Stimulated activated CD4-positive, alpha-beta T cell treated with anti-CD3 and anti-CD28 coated beads, Interleukin-2, amount 100 ng/mL, for 48 hours (primary cell): ENCODE measurements around the gene CLCN2.
A peak's percentile ranks its signal among the peaks of the same experiment; 100 is the strongest.

ENCODE experiments used
- DNase-seq, 2 donors: peaks; one replicate each; pipeline ENCODE4 v3.0.0-alpha.2; 2020

CLCN2 gene

GRCh38 chr3:184380627-184381260, 19.3 kb upstream of the CLCN2 start:
- DNase-seq, result no peak

GRCh38 chr3:184380185-184380626, 18.8 kb upstream of the CLCN2 start:
- DNase-seq, result no peak

DNA sequence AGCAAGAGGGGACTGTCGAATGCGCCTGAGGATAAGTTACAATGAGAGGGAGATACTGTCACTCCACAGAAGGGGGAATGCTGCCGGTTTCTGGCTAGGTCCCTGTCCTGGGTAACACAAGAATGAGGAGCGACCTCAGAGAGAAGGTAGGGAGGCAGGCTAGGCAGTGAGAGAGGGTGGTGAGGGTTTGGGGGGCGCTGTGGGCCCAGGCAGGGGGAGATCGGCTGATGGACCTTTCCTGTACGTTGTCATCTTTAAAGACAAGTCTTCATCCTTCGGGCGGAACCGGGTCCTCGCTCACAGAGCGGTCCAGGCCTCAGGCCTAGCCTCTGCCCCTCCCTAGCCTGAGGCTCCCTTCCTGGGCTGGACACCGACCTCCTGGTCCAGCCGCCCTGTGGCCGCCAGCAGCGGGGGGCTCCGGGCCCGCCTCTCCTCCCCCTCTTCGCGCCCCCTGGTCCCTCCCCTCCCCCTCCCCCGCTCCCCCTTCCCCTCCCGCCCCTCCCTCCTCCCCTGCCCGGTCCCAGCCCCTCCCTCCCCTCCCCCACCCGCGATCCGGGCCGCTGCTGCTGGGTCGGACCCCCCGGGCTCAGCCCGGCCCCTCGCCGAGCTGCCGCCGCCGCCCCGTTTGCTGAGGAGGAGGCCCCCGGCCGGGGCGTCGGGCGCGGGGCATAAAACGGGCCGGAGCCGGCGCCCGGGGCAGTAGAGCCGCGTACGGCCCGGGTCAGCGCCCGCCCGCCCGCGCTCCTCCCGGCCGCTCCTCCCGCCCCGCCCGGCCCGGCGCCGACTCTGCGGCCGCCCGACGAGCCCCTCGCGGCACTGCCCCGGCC, 18.2 kb upstream of the CLCN2 start, which contains the start of gene CHRD:
Gene CHRD, plus strand, starts transcription at position 697 of the 827 bp plus-strand sequence. CDS start 265 bp downstream, outside the sequence.
- no peak for DNase-seq

GRCh38 chr3:184378651-184379357, 17.4 kb upstream of the CLCN2 start:
- no peak for DNase-seq

- no peak for DNase-seq
These were observed 16.6 kb upstream of the CLCN2 start, which contains the start of gene THPO for GRCh38 chr3:184377882-184378445. TSS of gene THPO (minus strand) at chr3:184378207. CDS start at chr3:184376259, 1,948 bp downstream.

DNA sequence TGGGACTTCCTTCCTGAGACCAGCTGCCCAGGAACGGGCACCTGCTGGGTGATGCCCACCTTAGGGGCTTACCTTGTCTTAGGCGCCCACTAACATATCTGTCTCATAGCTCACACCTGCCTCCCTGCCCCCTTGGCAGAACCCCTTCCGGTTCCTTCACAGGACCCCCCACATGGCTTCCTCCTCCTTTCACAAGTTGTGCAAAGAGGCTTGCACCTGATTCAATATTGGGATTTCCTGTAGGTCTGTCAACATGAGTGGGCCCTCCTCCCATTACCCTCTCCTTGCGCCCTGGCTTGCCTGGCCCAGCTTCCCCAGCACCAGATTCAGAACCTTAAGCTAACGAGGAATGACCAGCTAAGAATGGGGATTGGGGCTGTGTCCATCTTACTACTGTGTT, 16.0 kb upstream of the CLCN2 start:
- no peak for DNase-seq

GRCh38 chr3:184375747-184376461, 14.5 kb upstream of the CLCN2 start:
- DNase-seq, result no peak

DNA sequence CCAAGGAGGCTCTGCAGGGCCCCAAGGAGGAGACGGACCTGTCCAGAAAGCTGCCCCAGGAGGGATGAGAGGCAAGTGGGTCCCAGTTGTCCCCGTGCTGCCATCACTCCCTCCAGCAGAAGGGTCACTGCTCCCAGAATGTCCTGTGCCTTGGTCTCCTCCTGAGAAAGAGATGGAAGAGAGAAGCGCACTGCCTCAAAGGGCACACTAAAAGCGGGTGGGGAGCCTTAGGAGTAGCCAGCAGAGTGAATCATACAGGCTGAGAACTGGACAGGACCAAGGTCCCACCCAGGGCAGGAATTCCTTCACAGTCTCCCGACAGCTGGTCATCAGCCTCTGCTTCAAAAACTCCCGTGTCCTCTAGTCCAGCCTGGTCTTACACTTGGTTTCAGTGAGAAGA, 12.0 kb upstream of the CLCN2 start:
- DNase-seq, result no peak

DNA sequence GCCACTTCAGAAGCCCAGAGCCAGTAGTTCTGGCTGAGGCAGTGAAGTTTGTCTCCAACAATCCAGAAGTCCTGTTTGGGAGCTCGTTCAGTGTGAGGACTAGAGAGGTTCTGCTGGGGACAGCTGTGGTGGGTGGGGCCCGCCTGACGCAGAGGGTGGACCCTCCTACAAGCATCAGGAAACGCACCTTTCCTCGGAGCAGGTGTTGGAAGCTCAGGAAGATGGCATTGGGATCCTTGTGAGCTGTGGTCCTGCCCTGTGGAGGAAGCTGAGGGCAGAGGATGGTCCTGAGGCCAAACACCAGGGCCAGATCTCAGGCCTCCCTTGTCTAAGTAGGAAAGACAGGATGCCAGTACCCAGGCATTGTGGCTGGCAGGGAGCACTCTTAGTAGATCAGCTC, 11.5 kb upstream of the CLCN2 start:
- DNase-seq, result no peak

DNA sequence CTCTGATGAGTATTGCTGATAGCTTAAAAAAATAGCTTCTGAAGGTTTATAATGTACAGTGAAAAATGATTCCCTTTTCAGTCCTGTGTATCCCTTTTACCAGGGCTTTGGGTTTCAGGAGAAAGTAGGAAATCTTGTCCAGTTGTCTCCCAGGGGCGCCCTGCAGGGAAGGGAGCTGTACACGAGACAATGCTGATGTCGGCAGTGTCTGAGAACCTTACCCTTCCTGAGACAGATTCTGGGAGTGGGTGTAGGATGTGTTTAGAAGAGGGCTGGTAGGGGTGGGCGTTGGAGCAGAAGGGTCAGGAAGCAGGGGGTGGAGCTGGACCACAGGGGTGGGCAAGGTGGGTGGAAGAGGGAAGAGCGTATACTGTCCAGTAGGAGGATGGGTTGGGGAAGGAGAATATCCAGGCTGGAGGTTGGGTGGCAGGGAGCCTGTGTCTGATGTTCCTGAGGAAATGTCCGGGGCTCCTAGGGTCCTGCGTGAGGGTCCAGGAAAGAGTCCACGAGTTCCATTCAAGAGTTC, 11.0 kb upstream of the CLCN2 start:
- DNase-seq, result no peak

DNA sequence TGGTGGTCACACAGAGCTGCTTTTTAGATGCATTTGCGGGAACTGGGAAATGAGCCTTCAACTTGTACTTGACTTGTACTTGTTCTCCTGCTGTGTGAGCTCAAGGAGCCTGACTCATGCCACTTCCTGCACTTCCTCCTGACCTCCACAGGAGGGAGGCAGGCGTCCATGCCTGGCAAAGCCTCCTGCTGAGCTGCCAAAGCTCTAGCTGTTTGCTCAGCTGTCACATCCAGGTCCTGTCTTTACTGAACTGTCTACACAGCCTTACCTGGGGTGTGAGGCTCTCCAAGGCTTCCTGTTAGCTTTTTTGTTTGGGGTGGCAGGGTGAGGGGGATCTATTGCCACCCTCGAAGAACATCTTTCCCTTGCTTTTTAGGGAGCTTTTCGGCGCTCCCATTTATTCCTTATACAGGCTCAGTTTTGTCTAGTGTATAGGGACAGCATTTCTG, 10.2 kb upstream of the CLCN2 start:
- DNase-seq, result peak; percentile 42 to 50

- no peak for DNase-seq
These were observed 7.3 kb upstream of the CLCN2 start for GRCh38 chr3:184368586-184369183.

DNA sequence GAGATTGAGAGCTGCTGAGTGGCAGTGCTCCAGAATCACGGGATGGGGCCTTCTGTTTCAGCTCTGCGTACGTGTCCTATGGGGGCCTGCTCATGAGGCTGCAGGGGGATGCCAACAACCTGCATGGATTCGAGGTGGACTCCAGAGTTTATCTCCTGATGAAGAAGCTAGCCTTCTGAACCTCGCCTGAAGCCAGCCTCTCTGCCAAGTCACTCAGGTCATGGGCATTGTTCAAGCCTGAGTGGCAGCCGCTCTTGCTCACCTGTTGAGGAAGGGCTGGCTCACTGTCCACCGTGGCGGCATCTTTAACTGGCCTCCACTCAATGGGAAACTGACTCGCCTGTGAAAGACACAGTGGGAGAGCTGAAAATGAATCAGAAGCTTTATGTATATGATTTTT, 6.7 kb upstream of the CLCN2 start:
- DNase-seq, result no peak

- no peak for DNase-seq
These were observed 5.3 kb upstream of the CLCN2 start for GRCh38 chr3:184366619-184367289.

- peak; percentile 94 to 95 for DNase-seq
These were observed 1.5 kb upstream of the CLCN2 start for GRCh38 chr3:184362668-184363546.

DNA sequence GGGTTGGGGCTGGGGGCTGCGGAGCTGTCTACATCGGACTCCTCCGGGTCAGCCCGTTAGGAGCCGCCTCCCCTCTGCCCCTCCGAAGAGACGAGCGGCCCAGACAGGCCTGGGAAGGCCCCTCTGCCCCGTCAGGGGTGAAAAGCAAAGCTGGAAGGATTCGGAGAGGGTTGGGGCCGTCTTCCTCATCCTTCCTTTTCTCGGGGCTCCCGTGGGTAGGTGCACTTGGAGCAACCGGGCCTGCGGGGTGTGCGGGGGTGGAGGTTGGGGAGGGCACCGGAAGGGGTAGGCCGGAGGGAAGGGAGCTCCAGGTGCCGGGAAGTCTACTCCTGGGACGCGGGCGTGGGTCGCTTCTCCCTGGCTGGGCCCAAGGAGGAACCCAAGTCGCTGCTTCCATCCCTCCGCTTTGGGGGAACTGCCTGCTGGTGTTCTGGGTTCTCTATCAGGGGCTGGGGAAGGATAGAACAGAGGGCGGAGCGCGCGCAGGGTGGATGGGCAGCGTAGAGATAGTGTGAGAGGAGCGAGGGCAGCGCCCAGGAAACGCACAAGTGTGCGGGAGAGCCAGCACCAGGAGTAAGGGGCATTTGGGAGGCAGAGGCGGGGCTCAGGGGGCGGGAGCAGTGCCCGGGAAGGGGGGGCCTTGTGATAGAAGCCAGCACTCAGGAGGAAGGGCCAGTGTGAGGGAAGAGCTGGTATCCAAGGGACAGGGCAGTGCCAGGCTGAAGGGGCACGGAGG, 695 bp upstream of the CLCN2 start:
- peak; percentile 27 to 44 for DNase-seq

- DNase-seq, result no peak
These were observed 375 bp downstream of the CLCN2 start for GRCh38 chr3:184360929-184361531.

DNA sequence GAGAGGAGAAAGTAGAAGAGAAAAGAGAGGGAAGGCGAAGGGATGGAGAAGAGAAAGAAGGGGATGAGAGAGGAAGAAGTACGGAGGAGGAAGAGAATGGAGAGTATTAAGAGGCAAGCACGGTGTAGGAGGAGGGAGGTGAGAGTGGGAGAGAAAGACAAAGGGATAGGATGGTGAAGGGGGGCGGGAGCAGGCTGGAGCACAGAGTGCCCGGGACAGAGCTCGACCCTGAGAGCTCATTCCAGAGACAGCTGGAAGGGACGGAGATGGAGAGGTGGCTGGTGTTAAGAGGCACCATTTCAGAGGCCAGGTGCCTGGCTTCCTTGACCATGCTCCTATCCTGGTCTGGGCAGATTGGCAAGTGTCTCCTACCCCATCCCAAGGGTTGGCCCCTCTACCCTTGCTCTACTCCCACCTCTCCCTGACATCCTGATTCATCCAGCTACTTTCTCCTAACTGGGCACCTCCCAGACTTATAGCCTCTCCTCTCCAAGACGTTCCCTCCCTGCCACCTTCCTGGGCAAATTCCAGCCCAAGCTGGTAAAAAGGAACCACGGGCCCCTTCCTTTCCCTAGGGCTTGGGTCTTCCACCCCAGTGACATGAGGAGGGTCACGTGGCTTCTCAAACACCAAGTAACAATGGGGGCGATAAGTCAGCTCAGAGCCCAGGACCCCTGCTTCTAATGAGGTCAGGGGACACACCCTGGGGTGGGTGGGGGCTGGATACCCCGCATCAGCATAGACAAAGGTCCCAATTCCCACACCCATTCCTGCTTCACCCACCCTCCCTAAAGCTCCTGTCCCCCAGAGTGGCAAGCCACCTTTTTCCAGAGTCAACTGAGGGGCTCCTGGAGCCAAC, 1.1 kb downstream of the CLCN2 start:
- no peak for DNase-seq
